ENCODE data around the gene ZNF77.

DNA sequence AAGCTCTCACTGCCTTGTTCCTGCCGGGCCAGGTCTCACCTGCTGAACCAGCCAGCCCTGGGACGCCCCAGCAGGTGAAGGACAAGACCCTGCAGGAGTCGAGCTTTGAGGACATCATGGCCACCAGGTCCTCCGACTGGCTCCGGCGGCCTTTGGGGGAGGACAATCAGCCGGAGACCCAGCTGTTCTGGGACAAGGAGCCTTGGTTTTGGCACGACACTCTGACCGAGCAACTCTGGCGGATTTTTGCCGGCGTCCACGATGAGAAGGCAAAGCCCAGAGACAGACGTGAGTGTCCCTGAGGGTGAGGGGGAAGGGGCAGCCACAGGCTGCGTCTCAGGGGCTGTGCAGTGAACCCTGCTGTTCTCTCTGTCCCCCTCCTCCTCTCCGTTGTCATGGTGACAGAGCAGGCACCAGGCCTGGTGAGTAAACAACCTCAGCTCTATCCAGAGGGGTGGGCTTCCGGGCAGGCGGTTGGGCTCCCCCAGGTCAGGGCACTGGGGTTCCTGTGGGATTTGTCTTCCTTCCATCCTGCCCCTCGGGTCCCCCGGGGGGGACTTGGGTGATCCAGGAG lies 42.3 kb upstream of the ZNF77 start:
- TF ChIP-seq, protein P1, sequence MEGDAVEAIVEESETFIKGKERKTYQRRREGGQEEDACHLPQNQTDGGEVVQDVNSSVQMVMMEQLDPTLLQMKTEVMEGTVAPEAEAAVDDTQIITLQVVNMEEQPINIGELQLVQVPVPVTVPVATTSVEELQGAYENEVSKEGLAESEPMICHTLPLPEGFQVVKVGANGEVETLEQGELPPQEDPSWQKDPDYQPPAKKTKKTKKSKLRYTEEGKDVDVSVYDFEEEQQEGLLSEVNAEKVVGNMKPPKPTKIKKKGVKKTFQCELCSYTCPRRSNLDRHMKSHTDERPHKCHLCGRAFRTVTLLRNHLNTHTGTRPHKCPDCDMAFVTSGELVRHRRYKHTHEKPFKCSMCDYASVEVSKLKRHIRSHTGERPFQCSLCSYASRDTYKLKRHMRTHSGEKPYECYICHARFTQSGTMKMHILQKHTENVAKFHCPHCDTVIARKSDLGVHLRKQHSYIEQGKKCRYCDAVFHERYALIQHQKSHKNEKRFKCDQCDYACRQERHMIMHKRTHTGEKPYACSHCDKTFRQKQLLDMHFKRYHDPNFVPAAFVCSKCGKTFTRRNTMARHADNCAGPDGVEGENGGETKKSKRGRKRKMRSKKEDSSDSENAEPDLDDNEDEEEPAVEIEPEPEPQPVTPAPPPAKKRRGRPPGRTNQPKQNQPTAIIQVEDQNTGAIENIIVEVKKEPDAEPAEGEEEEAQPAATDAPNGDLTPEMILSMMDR (IDR thresholded peaks at IDR 0.05), result no peak
- TF ChIP-seq POLR2A (IDR thresholded peaks at IDR 0.05), result no peak
- no peak for TF ChIP-seq POLR2AphosphoS5 (IDR thresholded peaks at IDR 0.05; ENCODE audit: insufficient read depth in 1 of 2, low read depth in 1 of 2)

Measured in vagina (tissue), 2 donors.